NCI-H345 treated with DMSO at 0.1 percent for 48 hours (cell line): ENCODE data around the gene CYP1B1.
"Not testable (repeated sequence)": the region's sequence is repeated elsewhere in the genome, so short reads cannot be mapped to it uniquely, and the experiment has no call there.

Experiments
- DNase-seq: peaks from one replicate; lab custom pipeline; 2025; ENCODE audit not compliant: unreplicated experiment; lab: John Stamatoyannopoulos, UW

The CYP1B1 gene

DNA sequence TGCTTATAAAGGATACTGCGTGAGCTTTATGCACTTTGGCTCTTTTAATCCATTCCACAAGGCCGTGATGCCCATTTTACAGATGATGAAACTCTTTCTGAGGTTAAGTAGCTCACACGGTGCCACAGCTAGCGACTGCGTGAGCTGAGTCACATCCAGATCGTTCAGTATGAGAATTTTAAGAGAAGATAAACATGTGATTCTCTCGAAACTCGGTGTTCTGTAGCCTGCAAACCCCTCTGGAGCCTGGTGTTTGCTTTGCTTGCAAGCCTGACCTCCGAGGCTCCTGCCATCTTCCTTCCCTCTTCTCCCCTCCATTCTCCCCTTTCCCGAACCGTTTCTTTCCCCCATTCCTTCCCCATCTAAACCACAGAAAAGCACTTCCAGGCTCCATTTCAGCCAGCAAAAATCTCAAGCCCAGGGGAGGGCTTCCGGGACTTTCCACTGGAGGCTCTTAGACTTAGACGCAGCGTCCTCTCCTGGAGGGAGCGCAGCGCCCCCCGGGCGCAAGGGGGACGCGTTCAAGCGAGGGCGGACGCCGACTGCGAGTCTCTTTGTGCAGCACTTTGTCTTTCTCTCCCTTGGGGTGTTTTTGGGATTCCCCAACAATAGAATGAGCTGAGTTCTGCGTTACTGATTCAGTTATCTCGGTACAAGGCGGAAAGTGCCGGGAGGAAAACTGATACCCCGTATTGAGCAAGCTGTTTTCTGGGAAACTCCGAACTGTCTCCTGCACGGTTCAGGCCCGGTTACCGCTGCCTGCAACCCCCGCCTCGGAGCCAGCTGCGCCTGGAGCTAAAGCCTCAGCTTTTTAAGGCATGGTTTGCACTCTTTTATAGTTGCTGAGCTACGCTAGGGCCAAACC lies 38.0 kb downstream of the CYP1B1 start:
- no peak for DNase-seq

DNA sequence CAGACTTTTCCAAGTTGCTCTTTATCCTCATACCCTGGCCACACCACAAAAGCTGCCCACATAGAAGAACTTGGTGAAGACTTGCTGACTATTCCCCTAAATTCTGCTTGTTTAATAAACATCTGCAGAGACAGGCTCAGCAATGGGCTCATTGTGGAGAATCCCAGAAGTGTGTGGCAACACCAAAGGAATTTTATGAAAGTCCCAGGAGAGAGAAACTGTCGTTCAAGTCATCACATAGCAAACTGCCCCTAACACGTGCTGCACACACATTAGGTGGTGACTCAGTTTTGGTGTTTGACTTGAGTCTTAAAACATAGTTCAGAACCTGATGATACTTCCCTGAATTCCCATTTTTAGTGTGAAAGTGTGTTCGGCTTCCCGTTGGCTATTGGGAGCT lies 38.6 kb downstream of the CYP1B1 start:
- no peak for DNase-seq

GRCh38 chr2:38035968-38036367 lies 40.0 kb downstream of the CYP1B1 start:
- DNase-seq = no peak

GRCh38 chr2:38033646-38034045 lies 42.3 kb downstream of the CYP1B1 start:
- DNase-seq = no peak

DNA sequence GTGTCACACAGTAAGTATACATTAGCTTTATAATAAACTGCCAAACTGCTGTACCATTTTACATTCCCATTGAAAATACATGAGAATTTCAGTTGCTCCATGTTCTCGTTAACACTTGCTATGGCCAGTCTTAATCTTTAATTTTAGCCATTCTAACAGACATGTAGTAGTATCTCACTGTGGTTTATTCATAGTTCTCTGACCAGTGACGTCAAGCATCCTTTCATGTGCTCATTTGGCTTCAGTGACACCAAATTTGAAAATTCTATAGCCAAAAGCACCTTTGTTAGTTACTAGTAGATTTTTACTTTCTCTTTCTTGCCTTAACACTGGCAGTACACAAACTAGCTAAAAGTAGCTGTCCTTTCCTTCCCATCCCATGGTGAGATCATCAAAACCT lies 43.0 kb downstream of the CYP1B1 start:
- no peak for DNase-seq

DNA sequence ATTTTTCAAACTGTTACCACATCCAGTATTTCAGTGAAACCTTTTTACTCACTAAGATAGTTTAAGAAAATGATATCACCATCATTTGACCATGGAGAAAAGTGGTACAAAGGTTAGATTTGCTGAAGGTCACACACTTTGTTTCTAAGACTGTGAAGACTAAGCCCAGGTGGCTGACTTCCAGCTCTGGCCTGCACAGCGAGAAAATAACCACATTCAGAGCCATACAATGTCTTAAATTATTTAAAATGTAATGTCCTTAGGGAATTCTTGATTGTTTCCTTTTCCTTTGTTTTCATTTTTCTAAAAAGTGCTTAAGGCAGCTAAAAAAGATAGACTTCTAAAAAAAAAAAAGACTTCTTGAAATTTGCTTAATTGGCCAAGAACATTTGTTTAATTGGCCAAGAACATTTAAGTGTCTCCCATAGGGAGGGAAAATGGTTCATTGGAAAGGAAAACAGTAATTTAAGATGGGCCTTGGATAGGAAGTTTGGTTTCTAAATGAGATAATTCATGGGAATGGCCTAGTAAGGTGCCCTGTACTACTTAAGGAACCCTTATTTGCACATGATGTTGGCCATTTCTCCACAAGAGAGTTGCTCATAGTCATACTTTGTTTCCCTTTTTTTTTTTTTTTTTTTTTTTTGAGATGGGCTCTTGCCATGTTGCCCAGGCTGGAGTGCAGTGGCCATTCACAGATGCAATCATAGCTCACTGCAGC lies 45.2 kb downstream of the CYP1B1 start:
- no peak for DNase-seq

DNA sequence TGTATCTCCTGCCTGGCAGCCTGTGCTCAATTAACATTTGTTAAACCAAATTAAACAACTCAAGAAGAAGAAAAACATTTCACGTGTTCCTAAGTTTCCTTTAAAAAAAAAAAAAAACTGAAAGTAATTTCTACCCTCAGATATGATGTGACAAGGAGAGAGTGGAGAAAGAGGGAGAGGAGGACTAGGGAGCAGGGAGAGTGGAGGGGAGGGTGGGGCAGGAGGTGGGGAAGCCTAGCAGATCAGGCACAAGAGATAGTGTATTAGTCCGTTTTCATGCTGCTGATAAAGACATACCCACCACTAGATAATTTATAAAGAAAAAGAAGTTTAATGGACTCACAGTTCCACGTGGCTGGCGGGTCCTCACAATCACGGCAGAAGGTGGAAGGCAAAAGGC lies 46.4 kb downstream of the CYP1B1 start:
- DNase-seq = no peak

DNA sequence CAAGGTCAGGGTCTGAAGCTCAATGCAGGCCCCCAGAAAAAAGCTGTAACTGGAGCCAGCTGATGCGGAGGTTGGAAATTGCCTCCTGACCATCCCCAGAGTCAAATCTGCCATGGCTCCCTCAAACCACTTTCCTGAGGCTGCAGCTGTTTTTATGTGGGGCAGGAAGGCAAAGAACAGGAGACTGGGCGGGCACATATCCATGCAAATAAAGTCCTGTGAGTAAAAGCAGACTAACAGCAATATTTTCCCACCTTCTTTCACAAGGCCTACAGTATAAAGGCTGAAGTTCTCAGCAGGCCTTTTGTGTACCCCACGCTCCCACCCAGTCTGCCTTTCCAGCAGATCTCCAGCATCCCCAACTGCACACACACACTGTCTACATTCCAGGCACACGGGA lies 47.1 kb downstream of the CYP1B1 start:
- DNase-seq = no peak

- DNase-seq = no peak
Measured at GRCh38 chr2:38026846-38027245, 49.1 kb downstream of the CYP1B1 start.

DNA sequence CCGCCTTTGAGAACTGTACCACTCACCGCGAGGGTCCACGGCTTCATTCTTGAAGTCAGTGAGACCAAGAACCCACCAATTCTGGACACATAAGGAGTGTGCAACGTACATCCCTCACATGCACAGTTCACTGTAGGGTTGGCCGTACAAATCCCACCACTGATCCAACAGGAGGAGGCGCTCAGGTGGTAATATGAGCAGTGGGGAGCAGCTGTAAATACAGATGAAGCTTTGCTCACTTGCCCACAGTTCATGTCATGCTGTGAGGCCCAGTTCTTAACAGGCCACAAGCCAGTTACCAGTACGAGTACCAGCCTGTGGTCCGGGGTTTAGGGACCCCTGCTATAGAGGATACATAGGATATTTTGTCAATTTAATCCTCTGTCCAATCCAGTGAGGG lies 54.4 kb downstream of the CYP1B1 start:
- no peak for DNase-seq

- DNase-seq = not testable (repeated sequence)
Measured at GRCh38 chr2:38020359-38021069, 55.4 kb downstream of the CYP1B1 start.

DNA sequence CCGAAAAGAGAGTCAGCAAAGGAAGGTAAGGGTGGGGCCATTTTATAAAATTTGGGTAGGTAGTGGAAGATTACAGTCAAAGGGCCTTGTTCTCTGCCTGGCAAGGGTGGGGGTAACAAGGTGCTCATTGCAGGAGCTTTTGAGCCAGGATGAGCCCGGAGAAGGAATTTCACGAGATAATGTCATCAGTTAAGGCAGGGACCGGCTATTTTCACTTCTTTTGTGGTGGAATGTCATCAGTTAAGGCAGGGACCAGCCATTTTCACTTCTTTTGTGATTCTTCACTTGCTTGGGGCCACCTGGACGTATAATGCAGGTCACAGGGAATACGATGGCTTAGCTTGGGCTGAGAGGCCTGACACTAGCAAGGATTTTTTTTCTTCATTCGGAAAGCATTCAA lies 58.1 kb downstream of the CYP1B1 start:
- DNase-seq = no peak
